GM19043 (cell line): ENCODE results near the gene COL1A1.

Experiments used
- ATAC-seq: cut with Tn5 transposase; IDR thresholded peaks from one replicate; pipeline ENCODE4 v1.9.1; 2021; ENCODE audit warnings: low read depth; ENCODE audit not compliant: unreplicated experiment

COL1A1 gene

GRCh38 chr17:50145532-50146229 is 55.8 kb downstream of the COL1A1 start:
- no peak for ATAC-seq

GRCh38 chr17:50144845-50145531 is 56.4 kb downstream of the COL1A1 start:
- ATAC-seq, result no peak

GRCh38 chr17:50144355-50144754 is 57.1 kb downstream of the COL1A1 start:
- no peak for ATAC-seq

- ATAC-seq, result no peak
Observed at GRCh38 chr17:50143461-50144176, 57.8 kb downstream of the COL1A1 start.

GRCh38 chr17:50141745-50142110 is 59.7 kb downstream of the COL1A1 start:
- no peak for ATAC-seq

- ATAC-seq, result no peak
Observed at GRCh38 chr17:50141026-50141744, 60.2 kb downstream of the COL1A1 start.

GRCh38 chr17:50139950-50140885 is 61.2 kb downstream of the COL1A1 start:
- no peak for ATAC-seq

GRCh38 chr17:50139185-50139783 is 62.1 kb downstream of the COL1A1 start:
- no peak for ATAC-seq

GRCh38 chr17:50137042-50137441 is 64.4 kb downstream of the COL1A1 start:
- no peak for ATAC-seq

GRCh38 chr17:50136096-50136687 is 65.2 kb downstream of the COL1A1 start:
- ATAC-seq, result no peak

- no peak for ATAC-seq
Observed at GRCh38 chr17:50135316-50136095, 65.9 kb downstream of the COL1A1 start.

GRCh38 chr17:50134206-50135110 is 67.0 kb downstream of the COL1A1 start:
- no peak for ATAC-seq

- no peak for ATAC-seq
Observed at GRCh38 chr17:50133769-50134099, 67.7 kb downstream of the COL1A1 start.
